Measurements from ENCODE around the gene SLC11A1.

DNA sequence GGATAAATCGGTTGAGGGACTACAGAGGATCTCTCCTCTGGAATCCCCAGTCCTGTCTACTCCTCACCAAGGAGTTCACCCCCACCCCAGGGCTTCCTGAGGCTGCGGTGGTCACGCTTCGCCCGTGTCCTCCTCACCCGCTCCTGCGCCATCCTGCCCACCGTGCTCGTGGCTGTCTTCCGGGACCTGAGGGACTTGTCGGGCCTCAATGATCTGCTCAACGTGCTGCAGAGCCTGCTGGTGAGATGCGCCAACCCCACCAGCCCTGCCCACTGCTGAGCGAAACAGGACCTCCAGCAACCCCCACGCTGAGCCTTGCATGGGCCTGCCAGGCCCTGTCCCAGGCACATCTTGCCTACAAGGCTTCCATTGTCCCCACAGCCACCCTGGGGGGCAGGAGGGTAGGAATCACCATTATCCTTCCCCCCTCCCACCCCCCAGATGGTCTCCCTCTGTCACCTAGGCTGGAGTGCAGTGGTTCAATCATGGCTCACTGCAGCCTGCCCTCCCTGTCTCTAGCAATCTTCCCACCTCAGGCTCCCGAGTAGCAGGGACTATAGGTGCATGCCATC is 10.9 kb downstream of the SLC11A1 start:
- TF ChIP-seq, protein P1, sequence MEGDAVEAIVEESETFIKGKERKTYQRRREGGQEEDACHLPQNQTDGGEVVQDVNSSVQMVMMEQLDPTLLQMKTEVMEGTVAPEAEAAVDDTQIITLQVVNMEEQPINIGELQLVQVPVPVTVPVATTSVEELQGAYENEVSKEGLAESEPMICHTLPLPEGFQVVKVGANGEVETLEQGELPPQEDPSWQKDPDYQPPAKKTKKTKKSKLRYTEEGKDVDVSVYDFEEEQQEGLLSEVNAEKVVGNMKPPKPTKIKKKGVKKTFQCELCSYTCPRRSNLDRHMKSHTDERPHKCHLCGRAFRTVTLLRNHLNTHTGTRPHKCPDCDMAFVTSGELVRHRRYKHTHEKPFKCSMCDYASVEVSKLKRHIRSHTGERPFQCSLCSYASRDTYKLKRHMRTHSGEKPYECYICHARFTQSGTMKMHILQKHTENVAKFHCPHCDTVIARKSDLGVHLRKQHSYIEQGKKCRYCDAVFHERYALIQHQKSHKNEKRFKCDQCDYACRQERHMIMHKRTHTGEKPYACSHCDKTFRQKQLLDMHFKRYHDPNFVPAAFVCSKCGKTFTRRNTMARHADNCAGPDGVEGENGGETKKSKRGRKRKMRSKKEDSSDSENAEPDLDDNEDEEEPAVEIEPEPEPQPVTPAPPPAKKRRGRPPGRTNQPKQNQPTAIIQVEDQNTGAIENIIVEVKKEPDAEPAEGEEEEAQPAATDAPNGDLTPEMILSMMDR (tag by site-specific recombination; IDR thresholded peaks at IDR 0.05): no peak
- TF ChIP-seq ZSCAN30 (tag by site-specific recombination; IDR thresholded peaks at IDR 0.05): no peak
- TF ChIP-seq ZNF596 (tag by site-specific recombination; IDR thresholded peaks at IDR 0.05): no peak
- TF ChIP-seq HOXA7 (CRISPR knock-in tag; IDR thresholded peaks at IDR 0.05; ENCODE audit: borderline replicate concordance): no peak
- TF ChIP-seq BCL11A (tag by site-specific recombination; IDR thresholded peaks at IDR 0.05; ENCODE audit: low read depth): no peak
- TF ChIP-seq ZNF121 (tag by site-specific recombination; IDR thresholded peaks at IDR 0.05): no peak
- no peak for TF ChIP-seq ZNF776 (tag by site-specific recombination; IDR thresholded peaks at IDR 0.05; ENCODE audit: borderline replicate concordance)
- no peak for TF ChIP-seq ZNF660 (tag by site-specific recombination; IDR thresholded peaks at IDR 0.05)
- no peak for TF ChIP-seq HOXD13 (CRISPR knock-in tag; IDR thresholded peaks at IDR 0.05; ENCODE audit: borderline replicate concordance)
- no peak for TF ChIP-seq ZNF555 (tag by site-specific recombination; conservative IDR thresholded peaks at IDR 0.05)
- TF ChIP-seq TCF7L2 (IDR thresholded peaks at IDR 0.05; ENCODE audit: borderline replicate concordance, low read depth, low read length): no peak
- TF ChIP-seq ZNF174 (tag by site-specific recombination; IDR thresholded peaks at IDR 0.05): no peak
